Left lobe of liver (tissue), 2 donors: ENCODE measurements around the gene MICAL3. TPM values are rescaled to one million over a fixed set of nuclear protein-coding genes. Genes with fewer than 3 reads are reported as not detected.
"Not testable (repeated sequence)": the region's sequence is repeated elsewhere in the genome, so short reads cannot be mapped to it uniquely, and the experiment has no call there.

Experiments used
- ATAC-seq: fragments of 200-7000 bp; cut with Tn5 transposase; one replicate; pipeline ENCODE4 v1.9.1; 2020; ENCODE audit warnings: mild to moderate bottlenecking, moderate library complexity
- DNase-seq: peaks from one replicate; pipeline ENCODE4 v3.0.0-alpha.2; 2020; ENCODE audit warnings: low spot score
- total RNA-seq: library from RNA; stranded (reverse); gene quantifications from one replicate; pipeline ENCODE4 v1.2.1, GENCODE V29; 2021
- donor health status: DM: no; HTN: no; CAD: no; lungs with moderate emphysema.
- donor health status: DM: no; HTN: yes; CAD: no.

MICAL3 gene
- 75.3 TPM for total RNA-seq

GRCh38 chr22:18024276-18024939 is at the start of gene MICAL3:
MICAL3 (minus strand) TSS chr22:18024561; CDS start chr22:17906812, 117,749 bp downstream.
- DNase-seq (peak; percentile 70), ATAC-seq (peak; percentile 94)

GRCh38 chr22:18073927-18074326 is 49.6 kb upstream of the MICAL3 start:
- DNase-seq, ATAC-seq: not testable (repeated sequence)

- ATAC-seq (no peak), DNase-seq (no peak)
Observed at GRCh38 chr22:18073467-18073866, 49.1 kb upstream of the MICAL3 start.

- ATAC-seq (peak; percentile 31), DNase-seq (no peak)
Observed at GRCh38 chr22:18071968-18072310, 47.6 kb upstream of the MICAL3 start.

GRCh38 chr22:18071307-18071967 is 47.1 kb upstream of the MICAL3 start:
- not testable (repeated sequence) for ATAC-seq, DNase-seq

- DNase-seq: no peak
- ATAC-seq: no peak
Observed at GRCh38 chr22:18070556-18071306, 46.4 kb upstream of the MICAL3 start.

- ATAC-seq (no peak), DNase-seq (no peak)
Observed at GRCh38 chr22:18070041-18070440, 45.7 kb upstream of the MICAL3 start.

- no peak for DNase-seq
- ATAC-seq: no peak
Observed at GRCh38 chr22:18069041-18069440, 44.7 kb upstream of the MICAL3 start.

- DNase-seq: no peak
- ATAC-seq: no peak
Observed at GRCh38 chr22:18068381-18068988, 44.1 kb upstream of the MICAL3 start.

- ATAC-seq (no peak), DNase-seq (no peak)
Observed at GRCh38 chr22:18067548-18068341, 43.4 kb upstream of the MICAL3 start.

GRCh38 chr22:18067121-18067520 is 42.8 kb upstream of the MICAL3 start:
- DNase-seq: no peak
- no peak for ATAC-seq

GRCh38 chr22:18066181-18066859 is 42.0 kb upstream of the MICAL3 start:
- DNase-seq (no peak), ATAC-seq (peak; percentile 74)

- ATAC-seq (no peak), DNase-seq (no peak)
Observed at GRCh38 chr22:18065256-18065655, 40.9 kb upstream of the MICAL3 start.

GRCh38 chr22:18064636-18065035 is 40.3 kb upstream of the MICAL3 start:
- ATAC-seq (no peak), DNase-seq (no peak)

GRCh38 chr22:18063715-18064114 is 39.4 kb upstream of the MICAL3 start:
- ATAC-seq, DNase-seq: not testable (repeated sequence)

- no peak for DNase-seq
Observed at GRCh38 chr22:18063306-18063705, 38.9 kb upstream of the MICAL3 start.

GRCh38 chr22:18062421-18062820 is 38.1 kb upstream of the MICAL3 start:
- ATAC-seq (no peak), DNase-seq (no peak)

More at GRCh38 chr22:18063306-18063705, 38.9 kb upstream of the MICAL3 start:
- ATAC-seq: no peak

GRCh38 chr22:18060646-18061620 is 36.6 kb upstream of the MICAL3 start:
- DNase-seq (peak; percentile 63), ATAC-seq (peak; percentile 71)

- ATAC-seq (no peak), DNase-seq (no peak)
Observed at GRCh38 chr22:18059991-18060390, 35.6 kb upstream of the MICAL3 start.
